ENCODE measurements around the gene SH3PXD2B. TPM values are rescaled to one million over a fixed set of nuclear protein-coding genes. Genes with fewer than 3 reads are reported as not detected.

The SH3PXD2B gene
- total RNA-seq, 1 donor from 2014 or later: 62.4 TPM

DNA sequence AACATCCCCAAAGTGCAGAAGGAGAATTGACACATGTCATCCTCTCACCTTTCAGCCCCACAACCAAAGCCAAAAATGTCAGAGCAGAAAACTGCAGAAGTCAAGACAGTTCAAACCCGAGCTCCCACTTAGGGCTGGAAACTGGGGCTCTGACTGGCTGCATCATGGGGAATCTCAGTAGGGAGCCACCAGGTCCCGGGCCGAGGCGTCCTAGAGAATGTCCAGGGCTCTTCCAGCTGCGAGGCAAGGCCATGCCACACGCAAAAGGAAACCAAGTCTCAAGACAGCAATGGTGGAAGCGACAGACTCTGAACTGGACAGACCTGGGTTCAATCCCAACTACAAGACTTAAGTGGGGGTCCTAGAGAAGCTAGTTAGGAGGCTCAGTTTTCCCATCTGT lies 13.8 kb downstream of the SH3PXD2B start:
- Histone ChIP-seq H3K4me3 (ENCODE audit: low read depth, low read length) (no peak overlapping the region), H3K36me3 (ENCODE audit: control insufficient read depth, insufficient read depth, low read length) (peaks cover 1% of the 10 kb centered on the region), H3K27me3 (ENCODE audit: control insufficient read depth, insufficient read depth, low read length) (no peaks in the 10 kb centered on the region)
- no peak for DNase-seq (ENCODE audit: low read depth)
- TF ChIP-seq, protein P1, sequence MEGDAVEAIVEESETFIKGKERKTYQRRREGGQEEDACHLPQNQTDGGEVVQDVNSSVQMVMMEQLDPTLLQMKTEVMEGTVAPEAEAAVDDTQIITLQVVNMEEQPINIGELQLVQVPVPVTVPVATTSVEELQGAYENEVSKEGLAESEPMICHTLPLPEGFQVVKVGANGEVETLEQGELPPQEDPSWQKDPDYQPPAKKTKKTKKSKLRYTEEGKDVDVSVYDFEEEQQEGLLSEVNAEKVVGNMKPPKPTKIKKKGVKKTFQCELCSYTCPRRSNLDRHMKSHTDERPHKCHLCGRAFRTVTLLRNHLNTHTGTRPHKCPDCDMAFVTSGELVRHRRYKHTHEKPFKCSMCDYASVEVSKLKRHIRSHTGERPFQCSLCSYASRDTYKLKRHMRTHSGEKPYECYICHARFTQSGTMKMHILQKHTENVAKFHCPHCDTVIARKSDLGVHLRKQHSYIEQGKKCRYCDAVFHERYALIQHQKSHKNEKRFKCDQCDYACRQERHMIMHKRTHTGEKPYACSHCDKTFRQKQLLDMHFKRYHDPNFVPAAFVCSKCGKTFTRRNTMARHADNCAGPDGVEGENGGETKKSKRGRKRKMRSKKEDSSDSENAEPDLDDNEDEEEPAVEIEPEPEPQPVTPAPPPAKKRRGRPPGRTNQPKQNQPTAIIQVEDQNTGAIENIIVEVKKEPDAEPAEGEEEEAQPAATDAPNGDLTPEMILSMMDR (IDR thresholded peaks at IDR 0.05; ENCODE audit: insufficient read depth, low read length, poor library complexity, severe bottlenecking): no peak

DNA sequence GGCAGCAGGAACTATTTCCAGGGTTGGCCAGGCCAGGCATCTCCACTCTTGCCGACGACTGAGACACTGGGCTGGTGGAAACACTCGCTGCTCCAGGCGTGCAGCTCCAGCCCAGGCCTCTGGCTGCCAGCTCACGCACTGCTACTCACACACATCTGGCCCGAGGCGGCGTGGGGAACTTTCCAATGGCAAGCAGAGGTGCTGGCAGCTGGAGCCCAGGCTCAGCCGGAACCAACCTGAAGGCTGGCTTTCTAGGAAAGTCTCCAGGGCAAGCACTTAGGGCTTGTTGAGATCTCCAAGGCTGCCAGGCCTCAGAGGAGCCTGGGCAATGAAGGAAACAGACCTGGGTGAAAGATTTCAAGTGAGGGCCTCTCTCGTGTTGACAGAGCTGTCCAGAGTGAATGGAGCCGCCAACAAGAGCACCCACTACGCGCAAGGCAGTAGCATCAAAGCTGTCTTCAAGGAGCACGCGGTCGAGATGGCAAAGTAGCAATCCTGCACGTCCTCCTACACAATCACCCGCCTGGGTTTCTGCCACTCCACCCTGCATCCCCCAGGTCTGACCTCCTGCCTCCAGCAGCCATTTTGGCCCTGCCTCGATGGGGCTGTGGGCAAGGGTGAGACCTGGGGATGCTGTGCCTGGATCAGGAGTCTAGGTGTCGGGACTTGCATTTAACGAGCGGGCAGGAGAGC lies 14.4 kb downstream of the SH3PXD2B start:
- no peak for DNase-seq (ENCODE audit: low read depth)
- peaks cover 1% of the 10 kb centered on the region for H3K36me3 ChIP-seq (ENCODE audit: control insufficient read depth, insufficient read depth, low read length)
- H3K27me3 ChIP-seq (ENCODE audit: control insufficient read depth, insufficient read depth, low read length): no peaks in the 10 kb centered on the region
- no peak overlapping the region for H3K4me3 ChIP-seq (ENCODE audit: low read depth, low read length)
- TF ChIP-seq, protein P1 (IDR thresholded peaks at IDR 0.05; ENCODE audit: insufficient read depth, low read length, poor library complexity, severe bottlenecking): no peak

DNA sequence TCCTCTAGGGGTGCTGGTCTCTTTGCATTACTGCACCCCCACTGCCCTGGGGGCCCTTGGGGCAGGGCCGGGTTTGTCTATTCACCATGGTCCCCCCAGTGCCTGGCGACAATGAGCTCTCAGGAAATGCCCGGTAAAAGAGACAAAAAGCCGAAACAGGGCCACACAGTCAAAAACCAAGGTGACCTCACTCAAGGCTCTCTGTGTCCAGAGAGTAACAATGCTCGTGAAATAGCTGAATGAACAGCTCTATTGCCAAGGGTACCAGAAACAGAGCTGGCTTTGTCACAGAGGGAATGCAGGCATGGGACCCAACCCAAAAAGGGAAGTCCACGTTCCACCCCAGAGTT lies 16.0 kb downstream of the SH3PXD2B start:
- Histone ChIP-seq H3K36me3 (ENCODE audit: control insufficient read depth, insufficient read depth, low read length) (peaks cover 1% of the 10 kb centered on the region), H3K4me3 (ENCODE audit: low read depth, low read length) (no peak overlapping the region), H3K27me3 (ENCODE audit: control insufficient read depth, insufficient read depth, low read length) (no peaks in the 10 kb centered on the region)
- TF ChIP-seq, protein P1 (IDR thresholded peaks at IDR 0.05; ENCODE audit: insufficient read depth, low read length, poor library complexity, severe bottlenecking): no peak
- DNase-seq (ENCODE audit: low read depth): no peak

DNA sequence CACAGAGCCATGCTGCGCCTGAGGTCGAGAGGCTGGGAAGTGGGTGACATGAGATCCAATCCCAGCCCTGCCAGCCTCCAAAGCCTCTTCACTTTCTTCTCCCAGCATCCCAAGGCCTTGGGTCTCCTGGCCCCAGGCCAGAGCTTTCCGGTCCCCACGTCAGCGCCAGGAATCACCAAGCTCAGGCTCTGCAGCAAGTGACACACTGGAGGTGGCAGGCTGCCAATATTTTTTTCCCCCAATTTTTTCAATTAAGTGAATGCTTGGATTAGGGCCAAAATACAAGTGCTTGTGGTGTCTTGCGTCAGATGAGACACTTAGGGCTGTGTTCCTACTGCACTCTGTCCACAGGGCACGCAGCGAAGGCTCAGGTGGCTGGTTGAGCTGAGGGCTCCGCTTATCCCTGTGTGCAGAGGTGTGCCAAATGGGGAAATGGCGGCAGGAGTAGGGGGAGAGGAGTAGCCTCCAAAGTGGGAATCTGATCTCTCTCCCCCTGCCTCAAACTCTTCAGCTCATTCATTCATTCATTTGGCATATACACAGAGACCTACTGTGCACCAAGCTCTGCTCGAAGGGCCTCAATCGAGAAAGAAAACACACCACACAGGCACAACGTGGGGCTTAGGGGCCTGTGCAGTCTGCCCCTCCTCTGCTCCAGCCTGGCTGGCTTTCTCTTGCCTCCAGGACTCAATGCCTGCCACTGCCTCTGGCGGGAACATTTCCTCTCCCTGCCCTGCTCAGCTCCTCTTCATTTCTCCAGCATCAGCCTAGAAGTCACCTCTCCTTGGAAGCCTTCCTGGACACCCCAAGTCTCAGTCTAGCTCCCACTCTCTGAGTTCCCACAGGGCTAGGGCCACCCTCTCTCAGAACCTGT lies 16.6 kb downstream of the SH3PXD2B start:
- TF ChIP-seq, protein P1 (IDR thresholded peaks at IDR 0.05; ENCODE audit: insufficient read depth, low read length, poor library complexity, severe bottlenecking): no peak
- no peaks in the 10 kb centered on the region for H3K27me3 ChIP-seq (ENCODE audit: control insufficient read depth, insufficient read depth, low read length)
- peaks cover under 1% of the 10 kb centered on the region for H3K36me3 ChIP-seq (ENCODE audit: control insufficient read depth, insufficient read depth, low read length)
- no peak overlapping the region for H3K4me3 ChIP-seq (ENCODE audit: low read depth, low read length)
- no peak for DNase-seq (ENCODE audit: low read depth)

DNA sequence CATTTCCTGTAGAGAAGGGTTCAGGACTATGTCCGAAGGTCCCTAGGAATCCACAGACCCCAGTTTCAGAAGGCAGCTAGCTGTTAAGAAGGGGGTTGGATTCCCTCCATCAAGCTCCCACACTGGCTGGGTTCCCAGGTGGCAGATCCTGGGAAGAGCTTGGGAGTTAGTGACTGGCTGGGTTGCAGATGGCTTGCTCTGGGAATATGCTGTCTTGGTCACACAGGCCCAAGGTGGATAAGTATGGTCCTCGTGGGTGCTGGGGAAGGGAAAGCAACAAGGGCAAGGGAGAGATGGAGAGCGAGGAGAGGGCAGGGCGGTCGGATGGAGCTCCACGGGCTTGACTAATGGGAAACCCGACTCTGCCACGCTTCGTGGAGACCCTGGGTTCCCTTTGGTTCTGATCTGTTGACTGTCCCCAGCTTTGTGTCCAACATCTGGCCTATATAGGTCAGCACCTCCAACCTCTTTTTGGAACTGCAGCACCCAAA lies 17.4 kb downstream of the SH3PXD2B start:
- DNase-seq (ENCODE audit: low read depth): no peak
- TF ChIP-seq, protein P1 (IDR thresholded peaks at IDR 0.05; ENCODE audit: insufficient read depth, low read length, poor library complexity, severe bottlenecking): no peak
- Histone ChIP-seq H3K4me3 (ENCODE audit: low read depth, low read length) (no peak overlapping the region), H3K27me3 (ENCODE audit: control insufficient read depth, insufficient read depth, low read length) (no peaks in the 10 kb centered on the region), H3K36me3 (ENCODE audit: control insufficient read depth, insufficient read depth, low read length) (no peaks in the 10 kb centered on the region)

Measured in kidney epithelial cell (primary cell).